B cell (primary cell): ENCODE data around the gene TXNRD1.

Source experiments
- EZH2 ChIP-seq: IDR thresholded peaks from 2 replicates; pipeline ENCODE4 v1.6.1; 2012; ENCODE audit warnings: borderline replicate concordance, low read depth, mild to moderate bottlenecking, moderate library complexity, low read length; ENCODE audit not compliant: insufficient read depth, poor library complexity, severe bottlenecking
- TF ChIP-seq, protein P1 (sequence below): fragments of 200-600 bp; IDR thresholded peaks from one replicate; pipeline ENCODE4 v1.8.0; 2022; ENCODE audit warnings: antibody characterized with exemption, mild to moderate bottlenecking

DNA sequence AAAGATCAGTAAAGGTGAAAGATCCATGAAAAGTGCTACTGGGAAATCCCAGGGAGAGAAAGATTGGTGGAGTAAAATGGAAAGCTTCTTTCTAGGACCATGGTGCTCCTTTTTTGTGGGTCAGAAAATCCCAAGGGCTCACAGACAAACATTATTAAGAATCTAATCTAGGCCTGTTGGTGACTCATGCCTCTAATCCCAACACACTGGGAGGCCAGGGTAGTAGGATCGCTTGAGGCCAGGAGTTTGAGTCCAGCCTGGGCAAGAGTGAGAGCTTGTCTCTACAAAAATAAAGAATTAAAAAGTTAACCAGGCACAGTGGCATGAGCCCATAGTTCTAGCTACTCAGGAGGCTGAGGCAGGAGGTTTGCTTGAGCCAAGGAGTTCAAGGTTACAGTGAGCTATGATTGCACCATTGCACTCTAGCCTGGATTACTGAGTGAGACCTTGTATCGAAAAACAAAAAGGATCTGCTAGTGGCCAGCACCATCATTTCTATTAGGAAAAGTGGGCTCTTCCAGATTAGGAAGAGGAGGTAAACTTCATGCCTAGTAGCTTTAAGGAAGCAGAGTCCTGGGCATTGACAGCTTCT, 43.0 kb downstream of the TXNRD1 start:
- TF ChIP-seq, protein P1, sequence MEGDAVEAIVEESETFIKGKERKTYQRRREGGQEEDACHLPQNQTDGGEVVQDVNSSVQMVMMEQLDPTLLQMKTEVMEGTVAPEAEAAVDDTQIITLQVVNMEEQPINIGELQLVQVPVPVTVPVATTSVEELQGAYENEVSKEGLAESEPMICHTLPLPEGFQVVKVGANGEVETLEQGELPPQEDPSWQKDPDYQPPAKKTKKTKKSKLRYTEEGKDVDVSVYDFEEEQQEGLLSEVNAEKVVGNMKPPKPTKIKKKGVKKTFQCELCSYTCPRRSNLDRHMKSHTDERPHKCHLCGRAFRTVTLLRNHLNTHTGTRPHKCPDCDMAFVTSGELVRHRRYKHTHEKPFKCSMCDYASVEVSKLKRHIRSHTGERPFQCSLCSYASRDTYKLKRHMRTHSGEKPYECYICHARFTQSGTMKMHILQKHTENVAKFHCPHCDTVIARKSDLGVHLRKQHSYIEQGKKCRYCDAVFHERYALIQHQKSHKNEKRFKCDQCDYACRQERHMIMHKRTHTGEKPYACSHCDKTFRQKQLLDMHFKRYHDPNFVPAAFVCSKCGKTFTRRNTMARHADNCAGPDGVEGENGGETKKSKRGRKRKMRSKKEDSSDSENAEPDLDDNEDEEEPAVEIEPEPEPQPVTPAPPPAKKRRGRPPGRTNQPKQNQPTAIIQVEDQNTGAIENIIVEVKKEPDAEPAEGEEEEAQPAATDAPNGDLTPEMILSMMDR = no peak
- TF ChIP-seq EZH2 = no peak
